Neural crest cell (in vitro differentiated cells): ENCODE results near the gene HERC6. TPM values are rescaled to one million over a fixed set of nuclear protein-coding genes. Genes with fewer than 3 reads are reported as not detected.

Experiments used
- DNase-seq: peaks from one replicate; pipeline ENCODE4 v3.0.0; 2021; ENCODE audit warnings: low read depth, mixed read lengths, low spot score
- H3K27ac Mint-ChIP-seq: one replicate; pipeline ENCODE4 v1.8.0; 2021; ENCODE audit warnings: mild to moderate bottlenecking, mixed read lengths; ENCODE audit not compliant: unreplicated experiment
- H3K27me3 Mint-ChIP-seq: 2 replicates; pipeline ENCODE4 v1.8.0; 2021; ENCODE audit warnings: low read depth, mild to moderate bottlenecking, mixed read lengths
- H3K36me3 Mint-ChIP-seq: 2 replicates; pipeline ENCODE4 v1.8.0; 2021; ENCODE audit warnings: low read depth, mild to moderate bottlenecking, mixed read lengths
- H3K4me1 Mint-ChIP-seq: 2 replicates; pipeline ENCODE4 v1.8.0; 2021; ENCODE audit warnings: mixed read lengths
- H3K4me3 Mint-ChIP-seq: one replicate; pipeline ENCODE4 v1.8.0; 2021; ENCODE audit warnings: mild to moderate bottlenecking, mixed read lengths
- H3K9me3 Mint-ChIP-seq: 2 replicates; pipeline ENCODE4 v1.8.0; 2021; ENCODE audit warnings: mixed read lengths
- CTCF ChIP-seq: fragments of 200-600 bp; sonication (generic); conservative IDR thresholded peaks from 2 replicates; pipeline ENCODE4 v1.5.0; 2021; ENCODE audit warnings: antibody characterized with exemption, mild to moderate bottlenecking
- total RNA-seq: library from RNA; stranded (reverse); gene quantifications from 2 replicates; pipeline ENCODE4 v1.2.1, GENCODE V29; 2021

HERC6 gene
- total RNA-seq, 1 donor from 2014 or later, result 0.93 TPM

- DNase-seq, result no peak
- Mint-ChIP-seq H3K27ac (no peak overlapping the region), H3K4me1 (peaks cover 6% of the 10 kb centered on the region), H3K9me3 (peaks cover 5% of the 10 kb centered on the region), H3K36me3 (peaks cover 3% of the 10 kb centered on the region), H3K27me3 (no peaks in the 10 kb centered on the region), H3K4me3 (no peak overlapping the region)
- TF ChIP-seq CTCF, result no peak
Observed at GRCh38 chr4:88449290-88449689, 70.6 kb downstream of the HERC6 start.

GRCh38 chr4:88451205-88451604 lies 72.6 kb downstream of the HERC6 start:
- Mint-ChIP-seq H3K36me3 (peaks cover 3% of the 10 kb centered on the region), H3K4me1 (peaks cover 13% of the 10 kb centered on the region), H3K4me3 (no peak overlapping the region), H3K27me3 (peaks cover 7% of the 10 kb centered on the region), H3K9me3 (peaks cover 5% of the 10 kb centered on the region), H3K27ac (no peak overlapping the region)
- no peak for TF ChIP-seq CTCF
- DNase-seq, result no peak

DNA sequence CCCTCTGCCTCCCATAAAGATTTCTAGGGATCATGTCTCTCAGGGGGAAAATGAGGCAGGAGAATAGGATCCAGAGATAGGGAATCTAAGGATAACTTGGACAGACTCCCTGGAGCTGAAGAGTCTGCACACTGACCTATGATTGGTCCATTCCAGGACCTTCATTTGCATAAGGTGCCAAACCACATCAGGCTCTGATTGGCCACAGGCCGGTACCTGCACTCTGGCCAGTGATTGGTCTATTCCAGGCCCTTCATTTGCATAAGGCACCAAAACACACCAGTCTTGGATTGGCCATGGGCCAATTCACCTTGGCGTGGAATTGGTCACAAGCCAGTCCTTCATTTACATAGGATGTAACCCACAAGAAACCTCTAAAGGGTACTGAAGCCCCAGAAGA lies 74.3 kb downstream of the HERC6 start:
- DNase-seq, result no peak
- Mint-ChIP-seq H3K36me3 (peaks cover 3% of the 10 kb centered on the region), H3K27ac (no peak overlapping the region), H3K9me3 (peaks cover 5% of the 10 kb centered on the region), H3K27me3 (peaks cover 20% of the 10 kb centered on the region), H3K4me3 (no peak overlapping the region), H3K4me1 (peaks cover 12% of the 10 kb centered on the region)
- TF ChIP-seq CTCF, result no peak

GRCh38 chr4:88456670-88457306 lies 78.1 kb downstream of the HERC6 start, which contains the start of gene HERC5:
HERC5 (plus strand) TSS chr4:88457119; CDS start chr4:88457270, 151 bp downstream.
- DNase-seq, result peak; percentile 66
- Mint-ChIP-seq H3K9me3 (peaks cover 5% of the 10 kb centered on the region), H3K4me3 (peak within 1 kb of the TSS; percentile 92), H3K27me3 (peaks cover 51% of the 10 kb centered on the region), H3K27ac (peak within 1 kb of the TSS; percentile 74), H3K36me3 (peaks cover 3% of the 10 kb centered on the region), H3K4me1 (peaks cover 12% of the 10 kb centered on the region)
- TF ChIP-seq CTCF, result peak; percentile 71

DNA sequence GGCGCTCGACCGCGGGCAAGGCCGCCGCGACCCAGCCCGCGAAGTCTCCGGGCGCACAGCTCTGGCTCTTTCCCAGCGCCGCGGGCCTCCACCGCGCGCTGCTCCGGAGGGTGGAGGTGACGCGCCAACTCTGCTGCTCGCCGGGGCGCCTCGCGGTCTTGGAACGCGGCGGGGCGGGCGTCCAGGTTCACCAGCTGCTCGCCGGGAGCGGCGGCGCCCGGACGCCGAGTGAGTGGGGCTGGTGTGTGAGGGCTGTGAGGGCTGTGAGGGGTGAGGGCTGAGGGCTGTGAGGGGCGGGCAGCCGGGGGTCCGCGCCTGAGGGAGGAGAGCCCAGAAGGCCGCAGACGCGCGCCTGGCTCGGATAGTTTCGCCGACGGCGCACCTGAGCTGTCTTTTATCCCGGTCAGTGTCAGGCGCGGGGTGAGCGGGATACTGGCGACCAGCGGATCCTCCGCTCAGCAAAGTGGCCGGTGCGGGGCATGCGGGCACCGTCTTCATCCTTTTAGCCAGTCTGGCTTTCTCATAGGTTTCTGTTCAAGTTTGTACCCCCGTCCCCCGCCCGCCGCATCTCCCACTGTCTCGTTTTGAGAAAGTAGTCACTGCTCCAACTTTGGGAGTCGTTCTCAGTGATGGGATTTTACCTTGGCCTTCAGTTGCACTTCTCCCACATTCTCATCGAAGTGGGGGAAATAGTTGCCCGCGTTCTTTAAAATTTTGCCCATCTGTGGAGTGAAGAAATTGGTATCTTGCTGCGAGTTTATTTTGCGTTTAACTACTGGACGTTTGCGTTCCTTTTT lies 78.9 kb downstream of the HERC6 start:
- H3K4me3 Mint-ChIP-seq, result peak overlapping the region; percentile 87
- DNase-seq, result no peak
- H3K36me3 Mint-ChIP-seq, result peaks cover 3% of the 10 kb centered on the region
- H3K27ac Mint-ChIP-seq, result no peak overlapping the region
- no peak for TF ChIP-seq CTCF
- H3K27me3 Mint-ChIP-seq, result peaks cover 52% of the 10 kb centered on the region
- peaks cover 2% of the 10 kb centered on the region for H3K9me3 Mint-ChIP-seq
- peaks cover 12% of the 10 kb centered on the region for H3K4me1 Mint-ChIP-seq
